Stimulated activated naive B cell treated with anti-CD40 and anti-IgM and Interleukin-4, amounts not matched to agents 10 μg/mL and 1 μg/mL and 100 μg/mL, for 72 hours (primary cell): ENCODE results near the gene ZNF148.

Experiments used
- ATAC-seq, 2 donors: fragments of 150-1000 bp; cut with Tn5 transposase; replicated peaks; 2 replicates each; pipeline ENCODE4 v1.10.0; 2021; ENCODE audit warnings: moderate library complexity in 1 of 2
- DNase-seq: peaks from one replicate; pipeline ENCODE4 v3.0.0; 2021
- H3K27ac Mint-ChIP-seq: one replicate; pipeline ENCODE4 v1.8.0; 2022; ENCODE audit warnings: mild to moderate bottlenecking, mixed read lengths
- H3K27me3 Mint-ChIP-seq, 2 donors: one replicate each; pipeline ENCODE4 v1.8.0; 2022; ENCODE audit warnings: mixed read lengths in 2 of 2
- H3K36me3 Mint-ChIP-seq, 2 donors: one replicate each; pipeline ENCODE4 v1.8.0; 2022; ENCODE audit warnings: mixed read lengths in 2 of 2, mild to moderate bottlenecking in 1 of 2
- H3K4me1 Mint-ChIP-seq, 2 donors: one replicate each; pipeline ENCODE4 v1.8.0; 2022; ENCODE audit warnings: mixed read lengths in 2 of 2, mild to moderate bottlenecking in 1 of 2
- H3K4me3 Mint-ChIP-seq, 2 donors: one replicate each; pipeline ENCODE4 v1.8.0; 2022; ENCODE audit warnings: mild to moderate bottlenecking in 2 of 2, mixed read lengths in 2 of 2, moderate library complexity in 1 of 2
- H3K9me3 Mint-ChIP-seq, 2 donors: one replicate each; pipeline ENCODE4 v1.8.0; 2022; ENCODE audit warnings: mixed read lengths in 2 of 2, mild to moderate bottlenecking in 1 of 2

Gene ZNF148

DNA sequence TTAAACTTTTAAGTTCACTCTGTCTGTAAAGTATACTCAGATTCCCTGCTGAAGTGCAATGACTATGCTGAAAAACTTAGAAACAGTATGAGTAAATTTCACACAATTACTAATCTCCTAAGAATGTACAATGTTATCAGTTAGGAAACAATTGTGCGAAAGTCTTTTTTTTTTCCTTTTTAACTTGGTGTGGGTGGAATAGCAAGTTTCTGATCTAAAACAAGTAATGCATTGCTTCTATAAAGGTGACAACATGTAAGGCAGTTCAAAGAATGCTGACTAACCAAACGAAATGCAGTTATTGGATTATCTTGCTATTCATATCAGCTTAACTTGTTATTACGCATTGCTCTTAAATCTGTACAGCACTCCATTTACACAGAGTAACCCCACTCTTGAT, 143.2 kb downstream of the ZNF148 start:
- no peaks in the 10 kb centered on the region for H3K27me3 Mint-ChIP-seq
- ATAC-seq: peak in 1 of 2 donors; percentile 33
- no peak for DNase-seq
- peaks cover 1 to 9% of the 10 kb centered on the region in 2 donors for H3K4me1 Mint-ChIP-seq
- H3K4me3 Mint-ChIP-seq: no peak overlapping the region
- H3K27ac Mint-ChIP-seq: no peak overlapping the region
- peaks cover 35 to 42% of the 10 kb centered on the region in 2 donors for H3K36me3 Mint-ChIP-seq
- peaks cover 3 to 6% of the 10 kb centered on the region in 2 donors for H3K9me3 Mint-ChIP-seq

- no peak for DNase-seq
- Mint-ChIP-seq H3K4me3 (no peak overlapping the region), H3K9me3 (no peaks in the 10 kb centered on the region), H3K27ac (no peak overlapping the region), H3K36me3 (peaks cover 25 to 29% of the 10 kb centered on the region in 2 donors), H3K4me1 (peaks cover 1 to 9% of the 10 kb centered on the region in 2 donors), H3K27me3 (no peaks in the 10 kb centered on the region)
- ATAC-seq: no peak
These were observed 145.4 kb downstream of the ZNF148 start for GRCh38 chr3:125229707-125230106.

- peaks cover 25 to 29% of the 10 kb centered on the region in 2 donors for H3K36me3 Mint-ChIP-seq
- no peaks in the 10 kb centered on the region for H3K9me3 Mint-ChIP-seq
- ATAC-seq (no peak), DNase-seq (no peak)
- H3K27ac Mint-ChIP-seq: no peak overlapping the region
- H3K4me1 Mint-ChIP-seq: peaks cover 1 to 9% of the 10 kb centered on the region in 2 donors
- H3K27me3 Mint-ChIP-seq: no peaks in the 10 kb centered on the region
- no peak overlapping the region for H3K4me3 Mint-ChIP-seq
These were observed 146.0 kb downstream of the ZNF148 start for GRCh38 chr3:125229168-125229567.

GRCh38 chr3:125221831-125222230, 153.3 kb downstream of the ZNF148 start:
- ATAC-seq (no peak), DNase-seq (no peak)
- no peak overlapping the region for H3K4me3 Mint-ChIP-seq
- H3K4me1 Mint-ChIP-seq: peaks cover 15 to 22% of the 10 kb centered on the region in 2 donors
- no peak overlapping the region for H3K27ac Mint-ChIP-seq
- peaks cover under 1 to 2% of the 10 kb centered on the region in 2 donors for H3K36me3 Mint-ChIP-seq
- no peaks in the 10 kb centered on the region for H3K9me3 Mint-ChIP-seq
- no peaks in the 10 kb centered on the region for H3K27me3 Mint-ChIP-seq

GRCh38 chr3:125220727-125221429, 154.2 kb downstream of the ZNF148 start:
- DNase-seq: no peak

DNA sequence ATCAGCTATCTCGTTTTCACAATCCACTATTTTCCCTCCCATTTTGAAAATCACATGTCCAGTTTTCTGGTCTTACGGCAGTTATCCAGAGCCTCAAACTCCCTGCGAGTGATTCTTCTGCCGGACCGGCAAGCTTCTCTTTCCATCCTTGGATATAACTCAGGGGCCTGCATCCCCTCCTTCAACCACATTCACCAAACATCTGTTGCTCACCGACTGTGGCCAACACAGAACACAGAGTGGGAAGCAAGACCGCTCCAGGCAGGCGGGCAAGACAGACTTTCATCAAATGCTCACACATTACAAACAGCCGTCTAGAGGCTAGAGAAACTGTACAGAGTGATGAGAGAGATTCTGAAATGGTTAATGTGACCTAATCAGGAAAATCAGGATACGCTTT, 154.9 kb downstream of the ZNF148 start:
- peaks cover 15 to 22% of the 10 kb centered on the region in 2 donors for H3K4me1 Mint-ChIP-seq
- no peak for ATAC-seq
- H3K9me3 Mint-ChIP-seq: no peaks in the 10 kb centered on the region
- H3K4me3 Mint-ChIP-seq: no peak overlapping the region
- no peak for DNase-seq
- no peak overlapping the region for H3K27ac Mint-ChIP-seq
- peaks cover 0 to 1% of the 10 kb centered on the region in 2 donors for H3K36me3 Mint-ChIP-seq
- peaks cover 0 to 2% of the 10 kb centered on the region in 2 donors for H3K27me3 Mint-ChIP-seq

More at GRCh38 chr3:125220727-125221429, 154.2 kb downstream of the ZNF148 start:
- Mint-ChIP-seq H3K9me3 (no peaks in the 10 kb centered on the region), H3K27me3 (no peaks in the 10 kb centered on the region), H3K4me3 (no peak overlapping the region), H3K27ac (peak overlapping the region; percentile 43), H3K4me1 (peaks cover 15 to 22% of the 10 kb centered on the region in 2 donors), H3K36me3 (peaks cover 0 to 1% of the 10 kb centered on the region in 2 donors)
- peak; percentile 75 to 79 for ATAC-seq

- no peaks in the 10 kb centered on the region for H3K9me3 Mint-ChIP-seq
- ATAC-seq (no peak), DNase-seq (no peak)
- H3K36me3 Mint-ChIP-seq: peaks cover 0 to 1% of the 10 kb centered on the region in 2 donors
- peaks cover 5 to 11% of the 10 kb centered on the region in 2 donors for H3K27me3 Mint-ChIP-seq
- peaks cover 17 to 27% of the 10 kb centered on the region in 2 donors for H3K4me1 Mint-ChIP-seq
- H3K4me3 Mint-ChIP-seq: no peak overlapping the region
- no peak overlapping the region for H3K27ac Mint-ChIP-seq
These were observed 155.8 kb downstream of the ZNF148 start for GRCh38 chr3:125219261-125219701.

DNA sequence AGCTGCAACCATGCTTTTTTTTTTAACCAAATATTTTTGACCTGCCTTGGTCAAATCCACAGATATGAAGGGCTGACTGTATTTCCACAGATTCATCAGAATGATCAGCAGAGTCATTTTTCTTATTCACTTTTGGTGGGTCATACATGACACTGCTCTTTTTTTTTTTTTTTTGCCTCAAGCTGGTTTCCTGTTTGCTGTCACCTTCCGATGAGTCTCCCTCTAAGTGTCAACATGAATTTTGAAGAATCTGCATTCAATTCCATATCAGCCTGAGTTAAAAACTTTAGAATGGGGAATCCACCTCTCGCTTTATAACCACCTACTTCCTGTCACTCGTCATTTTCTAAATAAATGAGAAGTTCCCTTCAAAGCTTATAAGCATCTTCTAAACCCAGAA, 160.4 kb downstream of the ZNF148 start:
- peak; percentile 16 to 39 for ATAC-seq
- Mint-ChIP-seq H3K4me1 (peaks cover 6 to 12% of the 10 kb centered on the region in 2 donors), H3K36me3 (no peaks in the 10 kb centered on the region), H3K4me3 (no peak overlapping the region), H3K27ac (no peak overlapping the region), H3K9me3 (no peaks in the 10 kb centered on the region), H3K27me3 (peaks cover 34 to 48% of the 10 kb centered on the region in 2 donors)
- DNase-seq: no peak

DNA sequence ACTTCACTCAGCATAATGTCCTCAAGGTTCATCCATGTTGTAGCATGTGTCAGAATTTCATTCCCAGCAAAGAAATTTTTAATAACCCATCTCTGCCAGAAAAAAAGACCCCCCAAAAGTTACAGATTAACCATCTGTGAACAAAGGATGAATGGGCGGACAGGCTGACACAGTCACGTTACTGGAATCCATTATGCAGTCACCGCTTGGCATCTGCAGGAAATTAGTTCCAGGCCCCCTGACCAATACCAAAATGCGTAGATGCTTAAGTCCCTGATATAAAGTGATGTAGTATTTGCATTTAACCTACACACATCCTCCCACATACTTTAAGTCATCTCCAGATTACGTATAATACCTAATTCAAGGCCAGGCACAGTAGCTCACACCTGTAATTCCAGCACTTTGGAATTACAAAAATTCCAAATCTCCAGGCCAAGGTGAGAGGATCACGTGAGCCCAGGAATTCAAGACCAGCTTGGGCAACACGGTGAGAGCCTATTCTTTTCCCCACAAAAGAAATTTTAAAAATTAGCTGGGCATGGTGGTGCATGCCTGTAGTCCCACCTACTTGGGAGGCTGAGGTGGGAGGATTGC, 161.1 kb downstream of the ZNF148 start:
- Mint-ChIP-seq H3K36me3 (no peaks in the 10 kb centered on the region), H3K9me3 (no peaks in the 10 kb centered on the region), H3K27me3 (peaks cover 40 to 53% of the 10 kb centered on the region in 2 donors), H3K27ac (no peak overlapping the region), H3K4me1 (peaks cover 6 to 12% of the 10 kb centered on the region in 2 donors), H3K4me3 (no peak overlapping the region)
- DNase-seq (no peak), ATAC-seq (no peak)

DNA sequence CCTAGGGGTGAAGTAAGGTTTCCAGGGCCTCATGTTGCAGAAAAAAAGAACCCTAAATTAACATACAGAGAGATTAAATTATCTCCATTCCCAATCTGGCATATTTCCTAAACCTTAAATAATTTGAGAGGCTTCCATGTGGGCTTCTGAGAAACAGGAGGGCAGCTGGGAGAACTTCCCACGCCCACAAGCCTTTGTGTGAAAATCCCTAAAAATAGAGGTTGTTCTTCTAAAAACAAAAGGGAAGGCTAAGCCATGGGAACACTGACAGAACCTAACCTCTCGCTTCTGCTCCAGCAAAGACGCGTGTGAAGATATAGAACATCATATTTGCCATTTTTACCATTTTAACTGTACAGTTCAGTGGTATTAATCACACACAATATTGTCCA, 161.8 kb downstream of the ZNF148 start:
- H3K4me3 Mint-ChIP-seq: no peak overlapping the region
- DNase-seq: no peak
- H3K27ac Mint-ChIP-seq: no peak overlapping the region
- H3K9me3 Mint-ChIP-seq: no peaks in the 10 kb centered on the region
- H3K27me3 Mint-ChIP-seq: peaks cover 45 to 59% of the 10 kb centered on the region in 2 donors
- no peak for ATAC-seq
- H3K36me3 Mint-ChIP-seq: no peaks in the 10 kb centered on the region
- peaks cover 6 to 12% of the 10 kb centered on the region in 2 donors for H3K4me1 Mint-ChIP-seq

DNA sequence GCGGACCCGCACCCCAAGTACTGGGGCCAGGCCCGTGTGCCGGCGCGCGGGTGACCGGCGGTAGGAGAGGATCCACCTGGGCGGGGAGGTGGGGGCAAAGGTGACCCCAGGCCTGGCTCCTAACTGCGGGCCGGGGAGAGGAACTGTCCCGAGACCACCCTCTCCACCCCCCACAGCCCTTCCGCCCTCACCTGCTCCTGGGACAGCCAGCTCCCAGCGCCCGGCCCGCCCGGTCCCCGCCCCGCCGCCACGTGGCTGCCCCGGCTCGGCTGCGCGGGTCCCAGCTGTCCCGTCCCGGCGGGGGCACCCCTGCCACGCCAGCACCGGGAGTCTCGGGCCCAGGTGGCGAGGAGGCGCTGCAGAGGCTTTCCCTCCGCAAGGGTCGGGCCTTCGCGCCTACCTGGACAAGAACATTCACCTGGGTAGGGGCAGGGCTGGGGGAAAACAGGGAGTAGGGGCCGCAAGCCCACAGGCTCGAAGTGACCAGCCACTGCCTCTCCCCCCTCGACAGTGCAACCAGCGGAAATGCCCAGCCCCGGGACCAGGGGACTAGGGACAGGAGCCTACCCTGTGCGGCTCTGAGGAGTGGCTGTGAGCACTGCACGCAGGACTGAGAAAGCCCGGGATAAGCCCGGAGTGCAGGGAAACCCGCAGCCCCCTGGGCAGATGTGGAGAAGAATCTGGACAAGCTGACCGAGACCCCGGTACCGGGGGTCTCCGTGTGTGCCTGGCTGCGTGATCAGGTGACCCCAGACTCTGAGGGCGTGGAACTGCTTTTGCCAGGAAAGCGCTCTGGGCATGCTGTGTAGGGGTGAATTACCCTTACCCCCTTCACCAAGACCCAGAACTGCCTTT, 162.4 kb downstream of the ZNF148 start, which contains the start of gene SLC12A8:
Gene SLC12A8 (minus strand): TSS at position 240 of the 855 bp plus-strand sequence. CDS start 1,399 bp downstream, outside the sequence.
- peak; percentile 26 to 49 for ATAC-seq
- Mint-ChIP-seq H3K9me3 (no peaks in the 10 kb centered on the region), H3K27me3 (peaks cover 45 to 63% of the 10 kb centered on the region in 2 donors), H3K4me3 (peak within 1 kb of the TSS; percentile 43 to 70), H3K27ac (no peak within 1 kb of the TSS), H3K4me1 (peaks cover 6 to 12% of the 10 kb centered on the region in 2 donors), H3K36me3 (no peaks in the 10 kb centered on the region)
- DNase-seq: no peak

- no peaks in the 10 kb centered on the region for H3K9me3 Mint-ChIP-seq
- ATAC-seq (peak; percentile 31 to 37), DNase-seq (no peak)
- H3K4me3 Mint-ChIP-seq: peak overlapping the region; percentile 43 to 70
- peaks cover 6 to 12% of the 10 kb centered on the region in 2 donors for H3K4me1 Mint-ChIP-seq
- H3K27ac Mint-ChIP-seq: no peak overlapping the region
- H3K36me3 Mint-ChIP-seq: no peaks in the 10 kb centered on the region
- H3K27me3 Mint-ChIP-seq: peaks cover 50 to 63% of the 10 kb centered on the region in 2 donors
These were observed 163.0 kb downstream of the ZNF148 start for GRCh38 chr3:125212091-125212508.

DNA sequence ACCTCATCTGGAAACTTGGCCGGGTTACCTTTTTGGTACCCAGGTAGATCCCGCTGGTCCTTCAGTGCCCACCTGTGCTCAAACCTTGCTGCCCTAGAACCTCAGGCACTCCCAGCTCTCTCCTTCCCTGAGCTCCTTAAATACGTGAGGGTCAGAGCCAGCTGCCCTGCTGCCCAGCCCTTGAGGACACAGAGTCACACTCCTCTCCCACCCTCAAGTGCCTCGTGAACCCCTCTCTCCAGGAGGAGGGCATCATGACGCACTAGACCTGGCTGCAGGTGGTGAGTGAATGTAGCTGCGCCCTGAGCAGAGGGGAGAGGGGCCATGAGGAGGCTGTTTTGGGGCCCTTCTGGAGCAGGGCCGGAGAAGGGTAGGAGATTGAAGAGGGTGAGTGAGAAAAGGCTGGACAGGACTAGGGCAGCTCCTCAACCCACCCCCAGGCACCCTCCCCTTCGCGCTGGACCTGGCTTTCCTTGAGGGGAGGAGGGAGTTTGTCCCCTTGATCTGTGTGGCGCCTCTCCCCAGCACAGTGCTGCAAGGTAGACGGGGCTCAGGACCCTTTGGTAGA, 163.5 kb downstream of the ZNF148 start:
- Mint-ChIP-seq H3K27ac (no peak overlapping the region), H3K4me3 (peak overlapping the region; percentile 43 to 70), H3K27me3 (peaks cover 50 to 67% of the 10 kb centered on the region in 2 donors), H3K4me1 (peaks cover 6 to 12% of the 10 kb centered on the region in 2 donors), H3K9me3 (no peaks in the 10 kb centered on the region), H3K36me3 (no peaks in the 10 kb centered on the region)
- DNase-seq (no peak), ATAC-seq (no peak)
